NCI-H1694 treated with DMSO at 0.1 percent for 48 hours (cell line): ENCODE measurements around the gene GSDME.

ENCODE experiments used
- DNase-seq: peaks from one replicate; lab custom pipeline; 2025; lab: John Stamatoyannopoulos, UW

The GSDME gene

DNA sequence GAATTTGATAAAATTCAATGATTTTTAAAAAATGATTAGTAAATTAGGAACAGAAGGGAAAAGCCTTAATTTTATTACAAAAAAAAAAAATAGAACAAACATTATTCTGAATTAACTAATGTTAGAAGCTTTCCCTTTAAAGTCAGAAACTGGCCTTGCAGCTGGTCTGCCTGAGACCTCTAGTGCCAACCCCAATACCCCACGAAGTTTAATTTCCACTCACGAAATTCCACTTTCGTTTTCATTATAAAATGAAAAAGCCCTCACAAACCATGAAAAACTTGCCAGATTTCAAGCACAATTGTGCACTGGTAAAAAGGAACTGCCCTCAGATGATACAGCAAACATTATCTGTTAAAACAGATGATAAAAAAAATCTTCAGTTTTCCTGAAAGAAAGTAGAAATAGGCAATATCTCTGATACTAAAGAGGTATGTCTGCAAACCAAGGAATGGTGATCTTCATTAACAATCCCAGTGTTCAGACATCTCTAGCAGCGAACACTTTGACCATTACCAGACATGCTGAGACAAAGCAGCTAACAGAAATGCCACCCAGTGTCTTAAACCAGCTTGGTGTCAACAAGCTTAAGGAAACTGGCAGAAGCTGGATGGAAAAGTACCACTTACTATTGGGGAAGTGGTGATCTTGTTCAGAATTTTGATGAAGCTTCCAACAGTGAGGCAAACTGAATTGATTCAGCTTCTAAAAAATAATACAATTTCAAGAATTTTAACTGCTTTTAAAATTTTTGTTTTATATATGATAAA lies 103.8 kb downstream of the GSDME start:
- no peak for DNase-seq

DNA sequence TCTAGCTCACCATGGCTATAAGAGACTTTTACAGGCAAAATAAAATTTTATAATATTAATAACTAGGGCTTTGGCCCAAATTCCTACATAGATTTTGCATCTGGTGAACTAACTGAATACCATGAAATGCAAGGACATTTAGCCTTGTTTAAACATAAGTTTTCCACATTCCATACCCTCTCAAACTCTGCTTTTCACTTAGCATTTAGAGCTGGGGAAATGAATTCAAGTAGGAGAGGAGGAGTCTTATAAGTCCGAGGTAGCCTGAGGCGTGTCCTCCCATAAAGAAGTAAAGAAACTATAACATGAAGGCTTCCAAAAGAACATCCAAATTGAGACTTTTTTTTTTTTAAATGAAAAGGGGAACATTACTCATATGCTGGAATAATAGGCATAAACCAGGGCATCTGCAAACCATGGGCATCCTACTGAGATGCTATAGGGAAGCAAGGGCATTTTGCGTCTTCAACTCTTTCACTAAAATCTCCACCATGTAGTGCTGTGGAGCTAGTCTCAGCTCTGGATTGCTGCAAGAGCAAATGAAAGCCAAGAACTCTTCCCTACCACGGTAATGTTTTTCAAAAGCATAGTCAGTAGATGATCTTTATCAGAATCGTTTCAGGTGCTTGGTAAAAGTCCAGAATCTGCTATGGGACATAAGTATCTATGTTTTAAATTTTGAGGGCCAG lies 104.9 kb downstream of the GSDME start:
- DNase-seq = no peak
